Liver (tissue), 3 donors: ENCODE measurements around the gene AQP6.

Experiments used
- EGR1 ChIP-seq, 2 donors: IDR thresholded peaks; 2 replicates each; pipeline ENCODE4 v1.6.1; 2016 to 2018; ENCODE audit warnings: antibody characterized with exemption in 2 of 2, low read depth in 2 of 2
- FOXA1 ChIP-seq: IDR thresholded peaks from 2 replicates; pipeline ENCODE4 v1.6.1; 2016; ENCODE audit warnings: antibody characterized with exemption
- RAD21 ChIP-seq, 2 donors: IDR thresholded peaks; 2 replicates each; pipeline ENCODE4 v1.6.1; 2016; ENCODE audit warnings: antibody characterized with exemption in 2 of 2, mild to moderate bottlenecking in 2 of 2
- TAF1 ChIP-seq: conservative IDR thresholded peaks from 2 replicates; pipeline ENCODE4 v1.6.1; 2016; ENCODE audit warnings: antibody characterized with exemption, mild to moderate bottlenecking
- YY1 ChIP-seq: IDR thresholded peaks from 2 replicates; pipeline ENCODE4 v1.6.1; 2016; ENCODE audit warnings: antibody characterized with exemption, mild to moderate bottlenecking
- TF ChIP-seq, protein P1 (sequence below): fragments of 150-350 bp; IDR thresholded peaks from 2 replicates; pipeline ENCODE4 v1.5.1; 2017; ENCODE audit warnings: improper control_type of control experiment, low read depth, low read length; ENCODE audit not compliant: missing input control
- TF ChIP-seq, protein P2 (sequence below): IDR thresholded peaks from 2 replicates; pipeline ENCODE4 v1.6.1; 2016; ENCODE audit warnings: antibody characterized with exemption
- TF ChIP-seq, protein P3 (sequence below): IDR thresholded peaks from 2 replicates; pipeline ENCODE4 v1.6.1; 2016; ENCODE audit warnings: antibody characterized with exemption, mild to moderate bottlenecking
- TF ChIP-seq, protein P4 (sequence below): IDR thresholded peaks from 2 replicates; pipeline ENCODE4 v1.6.1; 2016; ENCODE audit warnings: antibody characterized with exemption
- TF ChIP-seq, protein P5 (sequence below): IDR thresholded peaks from 2 replicates; pipeline ENCODE4 v1.6.1; 2016; ENCODE audit warnings: antibody characterized with exemption
- donor health status: healthy.
- donor health status: healthy.

DNA sequence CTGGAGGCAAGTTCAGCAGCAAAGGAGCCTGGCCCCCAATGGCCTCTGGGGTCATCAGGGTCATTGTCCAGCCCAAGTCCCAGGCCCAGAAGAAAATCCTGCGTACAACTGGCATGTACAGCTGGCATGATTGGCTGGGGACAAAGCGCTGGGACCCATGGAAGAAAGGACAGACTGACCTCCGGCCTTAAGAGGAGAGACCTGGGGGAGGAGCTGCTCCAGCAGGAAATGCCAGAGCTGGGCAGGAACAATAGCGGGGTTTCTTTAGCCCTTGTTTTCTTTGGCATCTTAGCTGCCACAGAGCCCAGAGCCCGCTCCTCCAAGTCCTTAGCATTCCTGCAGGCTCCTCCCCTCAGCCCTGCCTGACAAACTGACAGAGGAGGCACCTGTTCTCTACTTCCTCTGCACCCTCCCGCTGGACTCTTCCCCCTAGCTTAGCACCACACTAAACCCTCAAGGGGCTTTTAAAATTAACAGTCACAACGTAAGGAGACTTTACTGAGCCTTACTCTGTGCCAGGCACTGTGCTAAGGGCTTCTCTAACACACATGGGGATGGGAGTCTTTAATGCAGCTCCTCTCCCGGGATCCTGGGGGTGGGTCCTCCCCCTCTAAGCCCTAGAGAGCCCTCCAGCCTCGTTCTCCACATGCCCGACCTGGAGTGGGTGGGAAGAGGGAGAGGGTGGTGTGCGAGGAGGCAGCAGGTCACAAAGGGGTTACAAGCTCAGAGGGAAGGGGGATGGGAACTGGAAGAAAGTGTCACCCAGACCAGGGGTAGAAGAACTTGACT is 12.9 kb upstream of the AQP6 start:
- TF ChIP-seq, protein P1, sequence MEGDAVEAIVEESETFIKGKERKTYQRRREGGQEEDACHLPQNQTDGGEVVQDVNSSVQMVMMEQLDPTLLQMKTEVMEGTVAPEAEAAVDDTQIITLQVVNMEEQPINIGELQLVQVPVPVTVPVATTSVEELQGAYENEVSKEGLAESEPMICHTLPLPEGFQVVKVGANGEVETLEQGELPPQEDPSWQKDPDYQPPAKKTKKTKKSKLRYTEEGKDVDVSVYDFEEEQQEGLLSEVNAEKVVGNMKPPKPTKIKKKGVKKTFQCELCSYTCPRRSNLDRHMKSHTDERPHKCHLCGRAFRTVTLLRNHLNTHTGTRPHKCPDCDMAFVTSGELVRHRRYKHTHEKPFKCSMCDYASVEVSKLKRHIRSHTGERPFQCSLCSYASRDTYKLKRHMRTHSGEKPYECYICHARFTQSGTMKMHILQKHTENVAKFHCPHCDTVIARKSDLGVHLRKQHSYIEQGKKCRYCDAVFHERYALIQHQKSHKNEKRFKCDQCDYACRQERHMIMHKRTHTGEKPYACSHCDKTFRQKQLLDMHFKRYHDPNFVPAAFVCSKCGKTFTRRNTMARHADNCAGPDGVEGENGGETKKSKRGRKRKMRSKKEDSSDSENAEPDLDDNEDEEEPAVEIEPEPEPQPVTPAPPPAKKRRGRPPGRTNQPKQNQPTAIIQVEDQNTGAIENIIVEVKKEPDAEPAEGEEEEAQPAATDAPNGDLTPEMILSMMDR, result no peak
- TF ChIP-seq FOXA1 (no peak), RAD21 (IDR thresholded peaks at IDR 0.05) (no peak), YY1 (no peak), TAF1 (no peak), EGR1 (IDR thresholded peaks at IDR 0.05; ENCODE audit: low read depth in 2 of 2) (no peak)
- TF ChIP-seq, protein P2, sequence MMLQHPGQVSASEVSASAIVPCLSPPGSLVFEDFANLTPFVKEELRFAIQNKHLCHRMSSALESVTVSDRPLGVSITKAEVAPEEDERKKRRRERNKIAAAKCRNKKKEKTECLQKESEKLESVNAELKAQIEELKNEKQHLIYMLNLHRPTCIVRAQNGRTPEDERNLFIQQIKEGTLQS, result no peak
- TF ChIP-seq, protein P3, sequence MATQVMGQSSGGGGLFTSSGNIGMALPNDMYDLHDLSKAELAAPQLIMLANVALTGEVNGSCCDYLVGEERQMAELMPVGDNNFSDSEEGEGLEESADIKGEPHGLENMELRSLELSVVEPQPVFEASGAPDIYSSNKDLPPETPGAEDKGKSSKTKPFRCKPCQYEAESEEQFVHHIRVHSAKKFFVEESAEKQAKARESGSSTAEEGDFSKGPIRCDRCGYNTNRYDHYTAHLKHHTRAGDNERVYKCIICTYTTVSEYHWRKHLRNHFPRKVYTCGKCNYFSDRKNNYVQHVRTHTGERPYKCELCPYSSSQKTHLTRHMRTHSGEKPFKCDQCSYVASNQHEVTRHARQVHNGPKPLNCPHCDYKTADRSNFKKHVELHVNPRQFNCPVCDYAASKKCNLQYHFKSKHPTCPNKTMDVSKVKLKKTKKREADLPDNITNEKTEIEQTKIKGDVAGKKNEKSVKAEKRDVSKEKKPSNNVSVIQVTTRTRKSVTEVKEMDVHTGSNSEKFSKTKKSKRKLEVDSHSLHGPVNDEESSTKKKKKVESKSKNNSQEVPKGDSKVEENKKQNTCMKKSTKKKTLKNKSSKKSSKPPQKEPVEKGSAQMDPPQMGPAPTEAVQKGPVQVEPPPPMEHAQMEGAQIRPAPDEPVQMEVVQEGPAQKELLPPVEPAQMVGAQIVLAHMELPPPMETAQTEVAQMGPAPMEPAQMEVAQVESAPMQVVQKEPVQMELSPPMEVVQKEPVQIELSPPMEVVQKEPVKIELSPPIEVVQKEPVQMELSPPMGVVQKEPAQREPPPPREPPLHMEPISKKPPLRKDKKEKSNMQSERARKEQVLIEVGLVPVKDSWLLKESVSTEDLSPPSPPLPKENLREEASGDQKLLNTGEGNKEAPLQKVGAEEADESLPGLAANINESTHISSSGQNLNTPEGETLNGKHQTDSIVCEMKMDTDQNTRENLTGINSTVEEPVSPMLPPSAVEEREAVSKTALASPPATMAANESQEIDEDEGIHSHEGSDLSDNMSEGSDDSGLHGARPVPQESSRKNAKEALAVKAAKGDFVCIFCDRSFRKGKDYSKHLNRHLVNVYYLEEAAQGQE, result no peak
- TF ChIP-seq, protein P4, sequence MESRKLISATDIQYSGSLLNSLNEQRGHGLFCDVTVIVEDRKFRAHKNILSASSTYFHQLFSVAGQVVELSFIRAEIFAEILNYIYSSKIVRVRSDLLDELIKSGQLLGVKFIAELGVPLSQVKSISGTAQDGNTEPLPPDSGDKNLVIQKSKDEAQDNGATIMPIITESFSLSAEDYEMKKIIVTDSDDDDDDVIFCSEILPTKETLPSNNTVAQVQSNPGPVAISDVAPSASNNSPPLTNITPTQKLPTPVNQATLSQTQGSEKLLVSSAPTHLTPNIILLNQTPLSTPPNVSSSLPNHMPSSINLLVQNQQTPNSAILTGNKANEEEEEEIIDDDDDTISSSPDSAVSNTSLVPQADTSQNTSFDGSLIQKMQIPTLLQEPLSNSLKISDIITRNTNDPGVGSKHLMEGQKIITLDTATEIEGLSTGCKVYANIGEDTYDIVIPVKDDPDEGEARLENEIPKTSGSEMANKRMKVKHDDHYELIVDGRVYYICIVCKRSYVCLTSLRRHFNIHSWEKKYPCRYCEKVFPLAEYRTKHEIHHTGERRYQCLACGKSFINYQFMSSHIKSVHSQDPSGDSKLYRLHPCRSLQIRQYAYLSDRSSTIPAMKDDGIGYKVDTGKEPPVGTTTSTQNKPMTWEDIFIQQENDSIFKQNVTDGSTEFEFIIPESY, result no peak
- TF ChIP-seq, protein P5, sequence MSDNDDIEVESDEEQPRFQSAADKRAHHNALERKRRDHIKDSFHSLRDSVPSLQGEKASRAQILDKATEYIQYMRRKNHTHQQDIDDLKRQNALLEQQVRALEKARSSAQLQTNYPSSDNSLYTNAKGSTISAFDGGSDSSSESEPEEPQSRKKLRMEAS, result no peak
